NB4 (cell line): ENCODE results near the gene GABARAP.

Source experiments
- DNase-seq: peaks from one replicate; pipeline ENCODE4 v3.0.0; 2010; ENCODE audit warnings: low read depth
- H3K4me3 ChIP-seq: one replicate; pipeline ENCODE4 v1.5.1; 2011; ENCODE audit warnings: mild to moderate bottlenecking, low read depth, low read length, moderate library complexity
- CTCF ChIP-seq: IDR thresholded peaks from one replicate; pipeline ENCODE4 v1.5.1; 2012; ENCODE audit warnings: low read depth, low read length
- MAX ChIP-seq: IDR thresholded peaks from 2 replicates; pipeline ENCODE4 v1.6.1; 2011; ENCODE audit warnings: low read depth, low read length
- MYC ChIP-seq: IDR thresholded peaks from 2 replicates; pipeline ENCODE4 v1.6.1; 2011; ENCODE audit warnings: low read depth, low read length
- POLR2A ChIP-seq: IDR thresholded peaks from 2 replicates; pipeline ENCODE4 v1.6.1; 2011; ENCODE audit warnings: mild to moderate bottlenecking; ENCODE audit not compliant: insufficient read length; ENCODE audit errors: extremely low read depth

GABARAP gene

DNA sequence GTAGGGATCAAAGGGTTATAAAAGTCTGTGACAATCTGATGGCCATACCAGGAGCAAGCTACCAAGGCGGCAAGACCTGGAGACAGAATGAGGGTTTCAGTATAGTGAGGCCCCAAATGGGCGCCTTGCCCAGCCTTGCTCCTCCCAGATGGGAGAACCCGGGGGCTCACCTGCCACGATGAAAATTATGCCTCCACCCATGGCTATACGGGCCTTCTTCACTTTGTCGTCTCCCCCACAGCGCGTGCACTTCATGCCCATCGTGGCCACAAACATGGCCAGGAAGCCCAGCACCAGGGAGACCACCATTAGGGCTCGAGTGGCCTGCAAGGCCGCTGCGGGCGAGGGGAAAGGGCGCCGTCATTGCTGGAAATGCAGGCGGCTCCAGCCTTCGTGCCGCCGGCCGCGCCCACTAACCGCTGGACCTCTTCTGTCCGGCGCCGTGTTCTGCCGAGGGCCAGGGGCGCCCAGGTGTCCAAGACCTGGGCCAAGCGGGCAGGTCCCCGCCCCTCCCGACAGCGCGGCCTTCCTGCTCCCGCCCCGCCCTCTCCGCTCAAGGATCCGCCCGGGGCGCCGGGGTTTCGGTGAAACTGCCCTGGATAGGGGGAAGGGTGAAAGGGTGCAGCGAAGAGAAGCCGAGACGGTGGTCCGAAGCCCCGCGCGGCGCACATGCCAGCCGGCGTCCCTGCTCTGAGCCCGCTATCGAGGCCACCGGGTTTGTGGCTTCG is 18.6 kb upstream of the GABARAP start:
- H3K4me3 ChIP-seq: no peak overlapping the region

DNA sequence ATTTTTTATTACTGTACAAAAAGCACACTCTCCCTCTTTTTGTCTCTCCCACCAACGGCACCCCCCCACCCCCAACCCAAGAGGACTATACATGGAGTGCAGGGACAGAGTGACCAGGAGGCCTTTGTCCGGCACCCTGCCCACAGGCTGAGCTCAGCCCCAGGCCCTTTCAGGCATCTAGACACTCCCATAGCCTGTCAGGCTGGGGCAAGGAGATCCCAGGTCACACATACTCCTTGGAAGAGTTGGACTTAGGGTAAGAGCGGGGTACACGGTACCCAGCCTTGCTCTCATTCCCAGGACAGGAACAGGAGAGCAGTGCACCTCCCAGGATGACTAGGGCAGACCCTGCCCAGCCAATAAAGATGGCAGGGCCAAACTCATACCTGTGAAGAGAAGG is 17.9 kb upstream of the GABARAP start:
- H3K4me3 ChIP-seq: no peak overlapping the region
- DNase-seq: no peak
- no peak for TF ChIP-seq CTCF
- no peak for TF ChIP-seq MAX
- TF ChIP-seq POLR2A: no peak
- TF ChIP-seq MYC: no peak

More for the DNA sequence above, 18.6 kb upstream of the GABARAP start:
- DNase-seq: no peak
- TF ChIP-seq POLR2A: no peak
- TF ChIP-seq CTCF: no peak
- no peak for TF ChIP-seq MAX
- no peak for TF ChIP-seq MYC

GRCh38 chr17:7259555-7259889 is 17.3 kb upstream of the GABARAP start:
- no peak overlapping the region for H3K4me3 ChIP-seq
- no peak for DNase-seq
- no peak for TF ChIP-seq POLR2A
- TF ChIP-seq CTCF: no peak
- no peak for TF ChIP-seq MYC
- no peak for TF ChIP-seq MAX

- no peak overlapping the region for H3K4me3 ChIP-seq
- DNase-seq: peak; percentile 80
- TF ChIP-seq MYC (0 out of 2 replicates have a peak, but pooled peaks have one; percentile 20), POLR2A (no peak)
Measured at GRCh38 chr17:7258731-7259554, 16.7 kb upstream of the GABARAP start.

- no peak overlapping the region for H3K4me3 ChIP-seq
- DNase-seq: no peak
- no peak for TF ChIP-seq MYC
- no peak for TF ChIP-seq CTCF
- TF ChIP-seq POLR2A: no peak
- no peak for TF ChIP-seq MAX
Measured at GRCh38 chr17:7256766-7257456, 14.7 kb upstream of the GABARAP start.

GRCh38 chr17:7254511-7254910 is 12.3 kb upstream of the GABARAP start:
- no peak for DNase-seq
- TF ChIP-seq MAX: no peak
- no peak for TF ChIP-seq MYC
- no peak for TF ChIP-seq POLR2A
- no peak for TF ChIP-seq CTCF
- H3K4me3 ChIP-seq: no peak overlapping the region
